ENCODE data around the gene NDUFB11. TPM values are rescaled to one million over a fixed set of nuclear protein-coding genes. Genes with fewer than 3 reads are reported as not detected.

Gene NDUFB11
- total RNA-seq, 1 donor from 2014 or later, result 34.2 TPM

- no peak for DNase-seq (ENCODE audit: low spot score)
These were observed 30.5 kb upstream of the NDUFB11 start for GRCh38 chrX:47174846-47175587.

GRCh38 chrX:47174376-47174775, 29.9 kb upstream of the NDUFB11 start:
- no peak for DNase-seq (ENCODE audit: low spot score)

- no peak for DNase-seq (ENCODE audit: low spot score)
These were observed 28.7 kb upstream of the NDUFB11 start for GRCh38 chrX:47172971-47173792.

- no peak for DNase-seq (ENCODE audit: low spot score)
These were observed 28.0 kb upstream of the NDUFB11 start for GRCh38 chrX:47172549-47172948.

- DNase-seq (ENCODE audit: low spot score), result no peak
These were observed 27.5 kb upstream of the NDUFB11 start for GRCh38 chrX:47171996-47172395.

- DNase-seq (ENCODE audit: low spot score), result no peak
These were observed 26.6 kb upstream of the NDUFB11 start for GRCh38 chrX:47170861-47171692.

GRCh38 chrX:47169726-47170515, 25.4 kb upstream of the NDUFB11 start:
- DNase-seq (ENCODE audit: low spot score), result peak; percentile 73

GRCh38 chrX:47169273-47169672, 24.8 kb upstream of the NDUFB11 start:
- no peak for DNase-seq (ENCODE audit: low spot score)

GRCh38 chrX:47168495-47169073, 24.1 kb upstream of the NDUFB11 start:
- DNase-seq (ENCODE audit: low spot score), result no peak

GRCh38 chrX:47166126-47166525, 21.6 kb upstream of the NDUFB11 start:
- no peak for DNase-seq (ENCODE audit: low spot score)

- no peak for DNase-seq (ENCODE audit: low spot score)
These were observed 19.9 kb upstream of the NDUFB11 start for GRCh38 chrX:47164420-47164819.

- no peak for DNase-seq (ENCODE audit: low spot score)
These were observed 18.6 kb upstream of the NDUFB11 start for GRCh38 chrX:47162927-47163583.

GRCh38 chrX:47160781-47161180, 16.3 kb upstream of the NDUFB11 start:
- DNase-seq (ENCODE audit: low spot score), result no peak

GRCh38 chrX:47158781-47159180, 14.3 kb upstream of the NDUFB11 start:
- DNase-seq (ENCODE audit: low spot score), result no peak

GRCh38 chrX:47158131-47158530, 13.6 kb upstream of the NDUFB11 start:
- DNase-seq (ENCODE audit: low spot score), result no peak

GRCh38 chrX:47156611-47157520, 12.4 kb upstream of the NDUFB11 start:
- no peak for DNase-seq (ENCODE audit: low spot score)

GRCh38 chrX:47151435-47151834, 6.9 kb upstream of the NDUFB11 start:
- DNase-seq (ENCODE audit: low spot score), result no peak

- no peak for DNase-seq (ENCODE audit: low spot score)
These were observed 4.4 kb upstream of the NDUFB11 start for GRCh38 chrX:47148946-47149345.
